ENCODE results near the gene MUC5B.
"Not testable (repeated sequence)": the region's sequence is repeated elsewhere in the genome, so short reads cannot be mapped to it uniquely, and the experiment has no call there.

GRCh38 chr11:1266976-1267375 is 44.1 kb downstream of the MUC5B start:
- not testable (repeated sequence) for TF ChIP-seq SMC3 (IDR thresholded peaks at IDR 0.05; ENCODE audit: low read length); POLR2AphosphoS2 (IDR thresholded peaks at IDR 0.05; ENCODE audit: low read depth, low read length); ZNF687 (CRISPR knock-in tag; IDR thresholded peaks at IDR 0.05); KDM3A (CRISPR knock-in tag; IDR thresholded peaks at IDR 0.05; ENCODE audit: low read depth); YY1 (IDR thresholded peaks at IDR 0.05; ENCODE audit: insufficient read depth, insufficient replicate concordance, low read depth, low read length)
- TF ChIP-seq, protein P1, sequence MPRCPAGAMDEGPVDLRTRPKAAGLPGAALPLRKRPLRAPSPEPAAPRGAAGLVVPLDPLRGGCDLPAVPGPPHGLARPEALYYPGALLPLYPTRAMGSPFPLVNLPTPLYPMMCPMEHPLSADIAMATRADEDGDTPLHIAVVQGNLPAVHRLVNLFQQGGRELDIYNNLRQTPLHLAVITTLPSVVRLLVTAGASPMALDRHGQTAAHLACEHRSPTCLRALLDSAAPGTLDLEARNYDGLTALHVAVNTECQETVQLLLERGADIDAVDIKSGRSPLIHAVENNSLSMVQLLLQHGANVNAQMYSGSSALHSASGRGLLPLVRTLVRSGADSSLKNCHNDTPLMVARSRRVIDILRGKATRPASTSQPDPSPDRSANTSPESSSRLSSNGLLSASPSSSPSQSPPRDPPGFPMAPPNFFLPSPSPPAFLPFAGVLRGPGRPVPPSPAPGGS (CRISPR knock-in tag; IDR thresholded peaks at IDR 0.05): not testable (repeated sequence)
- TF ChIP-seq, protein P2, sequence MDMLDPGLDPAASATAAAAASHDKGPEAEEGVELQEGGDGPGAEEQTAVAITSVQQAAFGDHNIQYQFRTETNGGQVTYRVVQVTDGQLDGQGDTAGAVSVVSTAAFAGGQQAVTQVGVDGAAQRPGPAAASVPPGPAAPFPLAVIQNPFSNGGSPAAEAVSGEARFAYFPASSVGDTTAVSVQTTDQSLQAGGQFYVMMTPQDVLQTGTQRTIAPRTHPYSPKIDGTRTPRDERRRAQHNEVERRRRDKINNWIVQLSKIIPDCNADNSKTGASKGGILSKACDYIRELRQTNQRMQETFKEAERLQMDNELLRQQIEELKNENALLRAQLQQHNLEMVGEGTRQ (IDR thresholded peaks at IDR 0.05; ENCODE audit: low read depth, low read length): not testable (repeated sequence)
- TF ChIP-seq, protein P2 (CRISPR knock-in tag; IDR thresholded peaks at IDR 0.05; ENCODE audit: borderline replicate concordance): not testable (repeated sequence)
- TF ChIP-seq, protein P3, sequence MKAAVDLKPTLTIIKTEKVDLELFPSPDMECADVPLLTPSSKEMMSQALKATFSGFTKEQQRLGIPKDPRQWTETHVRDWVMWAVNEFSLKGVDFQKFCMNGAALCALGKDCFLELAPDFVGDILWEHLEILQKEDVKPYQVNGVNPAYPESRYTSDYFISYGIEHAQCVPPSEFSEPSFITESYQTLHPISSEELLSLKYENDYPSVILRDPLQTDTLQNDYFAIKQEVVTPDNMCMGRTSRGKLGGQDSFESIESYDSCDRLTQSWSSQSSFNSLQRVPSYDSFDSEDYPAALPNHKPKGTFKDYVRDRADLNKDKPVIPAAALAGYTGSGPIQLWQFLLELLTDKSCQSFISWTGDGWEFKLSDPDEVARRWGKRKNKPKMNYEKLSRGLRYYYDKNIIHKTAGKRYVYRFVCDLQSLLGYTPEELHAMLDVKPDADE (CRISPR knock-in tag; IDR thresholded peaks at IDR 0.05): not testable (repeated sequence)

All from HepG2 (cell line).